Activated B cell treated with CpG ODN at 0.5 μM for 24 hours (primary cell): ENCODE results near the gene MYO1F. TPM values are rescaled to one million over a fixed set of nuclear protein-coding genes. Genes with fewer than 3 reads are reported as not detected.

ENCODE experiments used
- ATAC-seq: fragments of 200-7000 bp; cut with Tn5 transposase; one replicate; pipeline ENCODE4 v1.10.0; 2021; ENCODE audit warnings: low read depth, mild to moderate bottlenecking, moderate library complexity
- CTCF ChIA-PET: fragments of 350-600 bp; sonication (Branson Sonifier 250); formaldehyde crosslinking; loops from one replicate; lab custom pipeline; 2021; ENCODE audit warnings: antibody characterized with exemption; lab: Charles Lee
- POLR2A ChIA-PET: fragments of 350-600 bp; sonication (Branson Sonifier 250); formaldehyde crosslinking; loops from one replicate; lab custom pipeline; 2021; ENCODE audit warnings: antibody characterized with exemption; lab: Charles Lee
- DNase-seq: peaks from one replicate; pipeline ENCODE4 v3.0.0; 2022
- H3K27ac Mint-ChIP-seq: one replicate; pipeline ENCODE4 v1.8.0; 2020; ENCODE audit warnings: mixed read lengths
- H3K27me3 Mint-ChIP-seq: one replicate; pipeline ENCODE4 v1.8.0; 2021; ENCODE audit warnings: mixed read lengths
- H3K36me3 Mint-ChIP-seq: one replicate; pipeline ENCODE4 v1.8.0; 2021; ENCODE audit warnings: low read depth, mixed read lengths
- H3K4me1 Mint-ChIP-seq: one replicate; pipeline ENCODE4 v1.8.0; 2021; ENCODE audit warnings: mixed read lengths
- H3K4me3 Mint-ChIP-seq: one replicate; pipeline ENCODE4 v1.8.0; 2020; ENCODE audit warnings: mild to moderate bottlenecking, mixed read lengths
- H3K9me3 Mint-ChIP-seq: one replicate; pipeline ENCODE4 v1.8.0; 2020; ENCODE audit warnings: mixed read lengths
- CTCF ChIP-seq: fragments of 200-600 bp; IDR thresholded peaks from one replicate; pipeline ENCODE4 v1.8.0; 2022; ENCODE audit warnings: antibody characterized with exemption, mild to moderate bottlenecking
- intact Hi-C: fragments of 100-400 bp; cut with micrococcal nuclease; formaldehyde crosslinking; loops from one replicate; pipeline ENCODE4 v1.15.1; 2024
- total RNA-seq: library from RNA; stranded (reverse); gene quantifications from 2 replicates; pipeline ENCODE4 v1.2.3, GENCODE V29; 2022

MYO1F gene
- total RNA-seq, 1 donor from 2014 or later = 63.8 TPM

- H3K36me3 Mint-ChIP-seq = peaks cover 80% of the 10 kb centered on the region
- POLR2A ChIA-PET = interaction anchor here (0.7 to 1.7 kb wide), 4 partner anchors 26 to 39 kb away, joined by 3 to 7 read pairs (median 4); partner anchors contain the start of gene ZNF414
- no peaks in the 10 kb centered on the region for H3K9me3 Mint-ChIP-seq
Observed at GRCh38 chr19:8475005-8475404, 102.2 kb downstream of the MYO1F start.

GRCh38 chr19:8473648-8474476, 103.4 kb downstream of the MYO1F start:
- no peak for TF ChIP-seq CTCF
- peak overlapping the region; percentile 76 for H3K4me3 Mint-ChIP-seq
- POLR2A ChIA-PET = interaction anchor here (0.6 to 1.7 kb wide), 7 partner anchors 14 to 280 kb away, joined by 3 to 12 read pairs (median 5); partner anchors contain the start of genes HNRNPM and ZNF414
- peaks cover 54% of the 10 kb centered on the region for H3K4me1 Mint-ChIP-seq
- H3K9me3 Mint-ChIP-seq = no peaks in the 10 kb centered on the region
- peaks cover 88% of the 10 kb centered on the region for H3K36me3 Mint-ChIP-seq
- DNase-seq = no peak
- peak overlapping the region; percentile 89 for H3K27ac Mint-ChIP-seq
- ATAC-seq = peak; percentile 82
- CTCF ChIA-PET = interaction anchor here (1.7 kb wide), 1 partner anchor 61 kb away, joined by 7 read pairs; the partner anchor contains the start of gene MARCHF2
- H3K27me3 Mint-ChIP-seq = no peaks in the 10 kb centered on the region
- intact Hi-C loops = loop anchor here (1.0 to 5.0 kb wide), 3 partner anchors 30 to 61 kb away; partner anchors contain the start of genes HNRNPM, MARCHF2 and ZNF414

More at GRCh38 chr19:8475005-8475404, 102.2 kb downstream of the MYO1F start:
- ATAC-seq (no peak), DNase-seq (no peak)
- peaks cover 54% of the 10 kb centered on the region for H3K4me1 Mint-ChIP-seq
- no peak for TF ChIP-seq CTCF
- no peaks in the 10 kb centered on the region for H3K27me3 Mint-ChIP-seq
- H3K4me3 Mint-ChIP-seq = no peak overlapping the region
- CTCF ChIA-PET = interaction anchor here (1.2 kb wide), 1 partner anchor 31 kb away, joined by 5 read pairs; no protein-coding TSS in a partner anchor
- intact Hi-C loops = no loop called here
- peak overlapping the region; percentile 89 for H3K27ac Mint-ChIP-seq

Other genes starting within 250 kb of the MYO1F start
- 0.07 and 0.29 TPM in 2 replicates for gene KANK3, start 234.2 kb downstream of the MYO1F start, total RNA-seq
- gene ANGPTL4, start 213.3 kb downstream of the MYO1F start, total RNA-seq = not detected in 2 replicates
- 92.1 and 100 TPM in 2 replicates for gene RAB11B, start 187.1 kb downstream of the MYO1F start, total RNA-seq
- 24.8 and 25.6 TPM in 2 replicates for gene MARCHF2, start 164.1 kb downstream of the MYO1F start, total RNA-seq
- 282 and 287 TPM in 2 replicates for gene HNRNPM, start 132.5 kb downstream of the MYO1F start, total RNA-seq
- gene PRAM1, start 74.8 kb downstream of the MYO1F start, total RNA-seq = 0.29 and 0.49 TPM in 2 replicates
- gene ZNF414, start 63.3 kb downstream of the MYO1F start, total RNA-seq = 28.6 and 32.8 TPM in 2 replicates
- 0.17 and 0.33 TPM in 2 replicates for gene ADAMTS10, start 33.3 kb upstream of the MYO1F start, total RNA-seq
- not detected in 2 replicates for gene NFILZ, start 53.2 kb upstream of the MYO1F start, total RNA-seq
- not detected in 2 replicates for gene ACTL9, start 121.4 kb upstream of the MYO1F start, total RNA-seq
- not detected in 2 replicates for gene OR2Z1, start 144.2 kb upstream of the MYO1F start, total RNA-seq